Fibroblast of the aortic adventitia (primary cell): ENCODE results near the gene AIDA. TPM values are rescaled to one million over a fixed set of nuclear protein-coding genes. Genes with fewer than 3 reads are reported as not detected.
"Not testable (repeated sequence)": the region's sequence is repeated elsewhere in the genome, so short reads cannot be mapped to it uniquely, and the experiment has no call there.

Experiments used
- DNase-seq: peaks from one replicate; pipeline ENCODE4 v3.0.0-alpha.2; 2010; ENCODE audit warnings: low read depth
- H3K4me3 ChIP-seq: 2 replicates; pipeline ENCODE4 v1.5.1; 2011; ENCODE audit warnings: low read depth, mild to moderate bottlenecking, control low read depth, low read length, moderate library complexity
- CTCF ChIP-seq: IDR thresholded peaks from 2 replicates; pipeline ENCODE4 v1.5.1; 2011; ENCODE audit warnings: mild to moderate bottlenecking, low read length, control low read depth, inconsistent platforms; ENCODE audit not compliant: insufficient read depth
- total RNA-seq: library from RNA; depleted of rRNA; stranded (reverse); fragments of >200 nt; gene quantifications from 2 replicates; pipeline ENCODE4 v1.2.3, GENCODE V29; 2012; ENCODE audit warnings: low replicate concordance

Gene AIDA
- total RNA-seq, 1 donor: 119 TPM

GRCh38 chr1:222750651-222751050 lies 38.4 kb upstream of the AIDA start:
- no peak for TF ChIP-seq CTCF
- no peak for DNase-seq
- no peak overlapping the region for H3K4me3 ChIP-seq

- TF ChIP-seq CTCF: no peak
- DNase-seq: peak; percentile 15
- H3K4me3 ChIP-seq: no peak overlapping the region
Observed at GRCh38 chr1:222749927-222750326, 37.6 kb upstream of the AIDA start.

GRCh38 chr1:222741630-222742457 lies 29.6 kb upstream of the AIDA start:
- not testable (repeated sequence) for H3K4me3 ChIP-seq, DNase-seq

- TF ChIP-seq CTCF: no peak
- no peak for DNase-seq
Observed at GRCh38 chr1:222739929-222740328, 27.6 kb upstream of the AIDA start.

GRCh38 chr1:222739465-222739864 lies 27.2 kb upstream of the AIDA start:
- DNase-seq: no peak
- TF ChIP-seq CTCF: no peak
- no peak overlapping the region for H3K4me3 ChIP-seq

More at GRCh38 chr1:222739929-222740328, 27.6 kb upstream of the AIDA start:
- H3K4me3 ChIP-seq: no peak overlapping the region

GRCh38 chr1:222736972-222737371 lies 24.7 kb upstream of the AIDA start, which contains the start of gene FAM177B:
TSS of gene FAM177B (plus strand) at chr1:222737202. CDS start at chr1:222746546, 9,344 bp downstream.
- no peak for TF ChIP-seq CTCF
- H3K4me3 ChIP-seq: no peak within 1 kb of the TSS
- no peak for DNase-seq

GRCh38 chr1:222736470-222736869 lies 24.2 kb upstream of the AIDA start:
- TF ChIP-seq CTCF: no peak
- no peak for DNase-seq
- no peak overlapping the region for H3K4me3 ChIP-seq
